OCI-LY3 (cell line): Measurements from ENCODE around the gene TARDBP.

Experiments used
- H2AFZ ChIP-seq: fragments of 200-600, 300-600 bp; shearing (Covaris generic); 2 replicates; pipeline ENCODE4 v1.6.0; 2014; ENCODE audit warnings: antibody characterized with exemption, low read depth, low read length
- H3K27ac ChIP-seq: fragments of 200-600, 300-600 bp; sonication (generic); 2 replicates; pipeline ENCODE4 v1.5.1; 2014; ENCODE audit warnings: mild to moderate bottlenecking, low read length, moderate library complexity, mixed read lengths
- H3K27me3 ChIP-seq: fragments of 200-600, 300-600 bp; sonication (generic); 2 replicates; pipeline ENCODE4 v1.6.1; 2014; ENCODE audit warnings: low read depth, low read length, mixed read lengths
- H3K36me3 ChIP-seq: fragments of 200-600, 300-600 bp; sonication (generic); replicated peaks from 2 replicates; pipeline ENCODE3; 2014; ENCODE audit warnings: low read depth, low read length, mixed read lengths
- H3K4me1 ChIP-seq: fragments of 300-600, 200-600 bp; sonication (generic); 2 replicates; pipeline ENCODE4 v1.6.1; 2014; ENCODE audit warnings: low read length, mixed read lengths
- H3K4me2 ChIP-seq: fragments of 200-600, 300-600 bp; sonication (generic); 2 replicates; pipeline ENCODE4 v1.6.1; 2014; ENCODE audit warnings: low read length, mixed read lengths
- H3K4me3 ChIP-seq: fragments of 300-600, 200-600 bp; sonication (generic); 2 replicates; pipeline ENCODE4 v1.5.1; 2014; ENCODE audit warnings: antibody characterized with exemption, mild to moderate bottlenecking, low read length, moderate library complexity
- H3K79me2 ChIP-seq: fragments of 300-600, 200-600 bp; shearing (Covaris generic); 2 replicates; pipeline ENCODE4 v1.6.1; 2014; ENCODE audit warnings: mild to moderate bottlenecking, low read length, mixed read lengths
- H3K9ac ChIP-seq: fragments of 300-600, 200-600 bp; shearing (Covaris generic); 2 replicates; pipeline ENCODE4 v1.6.0; 2014; ENCODE audit warnings: mild to moderate bottlenecking, low read length, moderate library complexity
- H3K9me3 ChIP-seq: fragments of 200-600, 300-600 bp; shearing (Covaris generic); 2 replicates; pipeline ENCODE4 v1.6.1; 2014; ENCODE audit warnings: low read length, mixed read lengths; ENCODE audit not compliant: insufficient read depth
- H4K20me1 ChIP-seq: fragments of 200-600, 300-600 bp; sonication (generic); 2 replicates; pipeline ENCODE4 v1.6.1; 2016; ENCODE audit warnings: low read length, mixed read lengths; ENCODE audit not compliant: insufficient read depth
- EZH2phosphoT487 ChIP-seq: fragments of 200-600 bp; shearing (Covaris generic); IDR thresholded peaks from 2 replicates; pipeline ENCODE4 v1.6.1; 2018; ENCODE audit warnings: antibody characterized with exemption, mixed run types, low read depth
- TF ChIP-seq, protein P1 (sequence below): fragments of 200-600, 300-600 bp; sonication (generic); IDR thresholded peaks from 2 replicates; pipeline ENCODE4 v1.5.1; 2014; ENCODE audit warnings: antibody characterized with exemption, low read length, low read depth

The TARDBP gene

DNA sequence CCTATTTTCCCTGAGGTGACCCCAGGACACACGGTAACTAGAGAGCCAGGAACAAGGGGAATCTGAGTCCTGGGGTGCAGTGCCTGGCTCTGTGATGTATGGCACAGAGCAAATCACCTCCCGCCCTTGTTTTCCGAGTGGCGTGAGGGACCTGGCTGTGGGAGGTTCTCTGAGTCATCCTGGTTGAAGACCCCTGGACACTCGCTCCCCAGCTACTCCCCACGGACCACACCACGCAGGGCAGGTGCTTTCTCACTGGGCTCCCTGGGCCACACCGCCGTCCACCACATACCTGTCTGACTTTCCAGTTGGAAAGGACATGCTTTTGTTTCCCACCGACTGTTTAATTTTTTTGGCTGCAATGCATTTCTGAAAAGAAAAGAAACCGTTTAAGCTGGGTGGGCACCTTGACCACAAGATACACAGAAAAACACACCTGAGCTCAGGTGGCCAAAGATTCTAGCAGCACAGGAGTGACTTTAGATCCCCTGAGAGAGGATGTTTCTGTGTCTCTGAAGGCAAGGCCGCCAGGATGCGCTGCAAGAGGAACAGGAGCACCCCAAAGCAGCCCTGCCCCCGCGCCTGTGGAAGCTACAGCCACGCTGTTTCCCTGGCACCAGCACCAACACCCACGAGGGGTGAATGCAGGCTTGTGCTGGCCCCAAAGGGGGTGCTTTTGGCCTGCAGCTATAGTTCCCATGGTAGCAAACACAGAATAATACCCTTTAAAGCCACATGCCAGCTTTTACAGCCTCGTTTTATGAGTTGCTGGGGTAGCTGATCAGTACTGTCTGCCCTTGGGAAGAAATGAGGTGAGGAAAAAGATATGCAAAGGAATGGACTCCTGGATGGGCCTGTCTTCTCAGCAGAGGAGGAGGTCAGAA, 55.5 kb downstream of the TARDBP start:
- no peak for TF ChIP-seq EZH2phosphoT487
- H3K36me3 ChIP-seq = peaks cover 50% of the 10 kb centered on the region
- no peak overlapping the region for H3K4me2 ChIP-seq
- no peak overlapping the region for H3K27ac ChIP-seq
- H3K4me3 ChIP-seq = no peak overlapping the region
- H3K9me3 ChIP-seq = no peaks in the 10 kb centered on the region
- H2AFZ ChIP-seq = no peak overlapping the region
- H3K4me1 ChIP-seq = peaks cover 12% of the 10 kb centered on the region
- H3K27me3 ChIP-seq = no peaks in the 10 kb centered on the region
- H3K9ac ChIP-seq = no peak overlapping the region
- no peaks in the 10 kb centered on the region for H3K79me2 ChIP-seq
- peaks cover 22% of the 10 kb centered on the region; the same call in 1 of the 2 replicates for H4K20me1 ChIP-seq

DNA sequence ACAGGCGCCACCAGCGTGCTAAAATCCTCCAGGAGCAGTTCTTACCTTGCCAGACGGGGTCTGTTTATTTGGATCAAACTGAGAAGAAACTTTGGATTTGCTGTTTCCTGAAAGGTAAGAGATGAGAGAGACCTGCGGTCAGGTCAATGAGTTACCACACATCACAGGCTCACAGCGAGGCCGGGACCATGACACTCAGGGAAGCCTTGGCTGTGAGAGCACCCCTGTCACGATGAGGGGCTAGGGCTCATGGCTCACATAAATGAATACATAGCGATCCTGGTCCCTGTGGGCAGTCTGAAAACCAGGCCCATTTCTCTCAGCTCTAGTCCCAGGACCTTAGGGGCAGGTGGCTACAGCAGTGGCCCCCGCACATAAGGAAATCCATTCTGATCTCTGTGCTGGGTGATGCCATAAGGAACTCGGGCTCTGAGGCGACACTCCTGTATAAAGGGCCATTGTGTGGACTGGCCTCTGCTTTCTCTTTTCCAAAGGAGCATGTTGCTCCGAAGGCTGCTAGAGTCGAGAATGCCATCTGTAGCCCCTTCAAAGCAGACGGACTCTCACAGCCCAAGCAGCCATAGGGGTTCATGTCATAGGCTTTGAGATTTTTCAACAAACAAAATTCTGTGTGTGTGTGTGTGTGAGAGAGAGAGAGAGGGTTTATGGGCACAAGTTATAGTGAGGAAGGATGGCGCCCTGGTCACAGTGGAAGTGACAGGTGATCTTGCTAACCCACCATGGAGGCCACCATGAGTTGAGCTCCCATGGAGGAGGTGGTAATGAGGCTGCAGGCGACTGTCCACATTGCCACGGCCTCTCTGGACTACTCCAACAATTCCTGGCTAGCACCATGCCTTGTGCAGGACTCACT, 56.4 kb downstream of the TARDBP start:
- Histone ChIP-seq H3K79me2 (no peaks in the 10 kb centered on the region), H3K4me1 (peaks cover 21% of the 10 kb centered on the region), H2AFZ (no peak overlapping the region), H3K36me3 (peaks cover 48% of the 10 kb centered on the region), H3K27me3 (no peaks in the 10 kb centered on the region), H3K9ac (no peak overlapping the region), H3K9me3 (no peaks in the 10 kb centered on the region), H3K4me3 (no peak overlapping the region), H3K4me2 (no peak overlapping the region), H4K20me1 (peaks cover 24% of the 10 kb centered on the region), H3K27ac (no peak overlapping the region)
- no peak for TF ChIP-seq EZH2phosphoT487
- TF ChIP-seq, protein P1, sequence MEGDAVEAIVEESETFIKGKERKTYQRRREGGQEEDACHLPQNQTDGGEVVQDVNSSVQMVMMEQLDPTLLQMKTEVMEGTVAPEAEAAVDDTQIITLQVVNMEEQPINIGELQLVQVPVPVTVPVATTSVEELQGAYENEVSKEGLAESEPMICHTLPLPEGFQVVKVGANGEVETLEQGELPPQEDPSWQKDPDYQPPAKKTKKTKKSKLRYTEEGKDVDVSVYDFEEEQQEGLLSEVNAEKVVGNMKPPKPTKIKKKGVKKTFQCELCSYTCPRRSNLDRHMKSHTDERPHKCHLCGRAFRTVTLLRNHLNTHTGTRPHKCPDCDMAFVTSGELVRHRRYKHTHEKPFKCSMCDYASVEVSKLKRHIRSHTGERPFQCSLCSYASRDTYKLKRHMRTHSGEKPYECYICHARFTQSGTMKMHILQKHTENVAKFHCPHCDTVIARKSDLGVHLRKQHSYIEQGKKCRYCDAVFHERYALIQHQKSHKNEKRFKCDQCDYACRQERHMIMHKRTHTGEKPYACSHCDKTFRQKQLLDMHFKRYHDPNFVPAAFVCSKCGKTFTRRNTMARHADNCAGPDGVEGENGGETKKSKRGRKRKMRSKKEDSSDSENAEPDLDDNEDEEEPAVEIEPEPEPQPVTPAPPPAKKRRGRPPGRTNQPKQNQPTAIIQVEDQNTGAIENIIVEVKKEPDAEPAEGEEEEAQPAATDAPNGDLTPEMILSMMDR = no peak

DNA sequence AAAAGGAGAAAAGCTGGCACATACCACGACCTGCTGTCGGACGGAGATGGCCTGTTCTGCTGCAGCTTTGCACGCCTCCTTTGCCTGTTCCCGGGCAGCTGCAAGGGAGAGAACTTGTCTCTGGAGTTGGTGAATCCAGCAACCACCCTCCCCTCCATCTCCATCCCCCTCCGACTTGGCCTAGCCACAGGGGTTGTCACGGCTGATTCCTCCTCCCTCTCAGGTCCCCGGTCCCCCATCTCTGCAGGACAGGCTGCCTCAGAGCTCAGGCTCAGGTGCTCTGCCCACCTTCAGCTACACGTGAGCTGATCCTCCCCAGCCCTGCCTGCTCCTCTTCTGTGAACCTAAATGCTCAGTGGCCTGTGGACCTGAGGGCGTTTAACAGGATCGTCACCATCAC, 58.4 kb downstream of the TARDBP start:
- Histone ChIP-seq H3K36me3 (peaks cover 51% of the 10 kb centered on the region), H3K9me3 (no peaks in the 10 kb centered on the region), H3K4me1 (peaks cover 24% of the 10 kb centered on the region), H3K4me2 (no peak overlapping the region), H2AFZ (no peak overlapping the region), H3K27me3 (no peaks in the 10 kb centered on the region), H3K4me3 (no peak overlapping the region), H3K79me2 (no peaks in the 10 kb centered on the region), H3K9ac (no peak overlapping the region), H3K27ac (no peak overlapping the region), H4K20me1 (peaks cover 28% of the 10 kb centered on the region)
- TF ChIP-seq, protein P1 = no peak

GRCh38 chr1:11071463-11072215, 59.2 kb downstream of the TARDBP start:
- H3K27me3 ChIP-seq = no peaks in the 10 kb centered on the region
- no peak overlapping the region for H3K27ac ChIP-seq
- H3K9me3 ChIP-seq = no peaks in the 10 kb centered on the region
- no peak overlapping the region for H2AFZ ChIP-seq
- no peak overlapping the region for H3K9ac ChIP-seq
- H3K4me1 ChIP-seq = peaks cover 24% of the 10 kb centered on the region
- H3K79me2 ChIP-seq = no peaks in the 10 kb centered on the region
- peaks cover 28% of the 10 kb centered on the region for H4K20me1 ChIP-seq
- H3K36me3 ChIP-seq = peaks cover 51% of the 10 kb centered on the region
- no peak for TF ChIP-seq EZH2phosphoT487
- TF ChIP-seq, protein P1 = no peak
- H3K4me3 ChIP-seq = no peak overlapping the region
- H3K4me2 ChIP-seq = 0 out of 2 replicates have a peak overlapping the region, but pooled peaks have one; percentile 79
